HEK293 (cell line): Measurements from ENCODE around the gene KLC3.

Experiments used
- CTCF ChIA-PET: fragments of 350-600 bp; formaldehyde crosslinking; extraction: SDS; loops from one replicate; lab custom pipeline; 2021; ENCODE audit warnings: antibody characterized with exemption; lab: Yijun Ruan, JAX
- POLR2A ChIA-PET: fragments of 300-600 bp; formaldehyde crosslinking; extraction: SDS; loops from one replicate; lab custom pipeline; 2020; ENCODE audit warnings: antibody characterized with exemption, inconsistent platforms; lab: Yijun Ruan, JAX
- H3K27ac ChIP-seq: fragments of 200-500 bp; sonication (Bioruptor generic); 2 replicates; pipeline ENCODE4 v1.5.1; 2014; ENCODE audit warnings: low read depth, low read length, control low read depth, inconsistent platforms; ENCODE audit errors: extremely low read depth
- H3K36me3 ChIP-seq, 2 experiments: fragments of 200-500 bp in 1 of 2; sonication (Bioruptor generic) in 1 of 2; 1 replicate in 1 of 2; 2 replicates in 1 of 2; pipeline ENCODE4 v1.5.1; 2014 to 2017; ENCODE audit warnings: inconsistent platforms in 2 of 2, low read length in 2 of 2; ENCODE audit not compliant: control insufficient read depth in 2 of 2, insufficient read depth in 1 of 2
- H3K4me1 ChIP-seq: fragments of 200-500 bp; sonication (Bioruptor generic); 2 replicates; pipeline ENCODE4 v1.5.1; 2014; ENCODE audit warnings: mild to moderate bottlenecking, low read length, inconsistent platforms; ENCODE audit not compliant: control insufficient read depth, insufficient read depth
- H3K4me3 ChIP-seq: 2 replicates; pipeline ENCODE4 v1.5.1; 2011; ENCODE audit warnings: low read depth, mild to moderate bottlenecking, control low read depth, low read length, moderate library complexity
- H3K9me3 ChIP-seq: fragments of 200-500 bp; sonication (Bioruptor generic); 2 replicates; pipeline ENCODE4 v1.5.1; 2014; ENCODE audit warnings: low read depth, low read length, inconsistent platforms; ENCODE audit not compliant: control insufficient read depth, insufficient read depth
- BCL11B ChIP-seq: fragments of 450-650 bp; formaldehyde crosslinking; IDR thresholded peaks from 2 replicates; pipeline ENCODE4 v1.5.1; 2016; ENCODE audit warnings: low read depth, missing biosample characterization, missing genetic modification characterization
- SCRT1 ChIP-seq: fragments of 450-650 bp; formaldehyde crosslinking; IDR thresholded peaks from 2 replicates; pipeline ENCODE4 v1.5.1; 2016; ENCODE audit warnings: missing biosample characterization, missing genetic modification characterization, borderline replicate concordance
- SCRT2 ChIP-seq: fragments of 450-650 bp; formaldehyde crosslinking; IDR thresholded peaks from 2 replicates; pipeline ENCODE4 v1.5.1; 2016; ENCODE audit warnings: missing biosample characterization, missing genetic modification characterization
- SP2 ChIP-seq: fragments of 450-650 bp; formaldehyde crosslinking; IDR thresholded peaks from 2 replicates; pipeline ENCODE4 v1.5.1; 2016; ENCODE audit warnings: missing biosample characterization, missing genetic modification characterization
- ZBTB6 ChIP-seq: fragments of 450-650 bp; formaldehyde crosslinking; IDR thresholded peaks from 2 replicates; pipeline ENCODE4 v1.5.1; 2017; ENCODE audit warnings: missing biosample characterization, missing genetic modification characterization
- ZNF138 ChIP-seq: fragments of 450-650 bp; formaldehyde crosslinking; IDR thresholded peaks from 2 replicates; pipeline ENCODE4 v1.5.1; 2016; ENCODE audit warnings: missing biosample characterization, missing genetic modification characterization, borderline replicate concordance
- ZNF146 ChIP-seq: fragments of 450-650 bp; formaldehyde crosslinking; IDR thresholded peaks from 2 replicates; pipeline ENCODE4 v1.5.1; 2016; ENCODE audit warnings: missing biosample characterization, missing genetic modification characterization
- ZNF16 ChIP-seq: fragments of 450-650 bp; formaldehyde crosslinking; IDR thresholded peaks from 2 replicates; pipeline ENCODE4 v1.5.1; 2016; ENCODE audit warnings: low read depth, missing biosample characterization, missing genetic modification characterization
- ZNF169 ChIP-seq: fragments of 450-650 bp; formaldehyde crosslinking; IDR thresholded peaks from 2 replicates; pipeline ENCODE4 v1.5.1; 2016; ENCODE audit warnings: missing biosample characterization, missing genetic modification characterization
- ZNF18 ChIP-seq: fragments of 450-650 bp; formaldehyde crosslinking; IDR thresholded peaks from 2 replicates; pipeline ENCODE4 v1.5.1; 2016; ENCODE audit warnings: missing biosample characterization, missing genetic modification characterization
- ZNF2 ChIP-seq: fragments of 450-650 bp; formaldehyde crosslinking; IDR thresholded peaks from 2 replicates; pipeline ENCODE4 v1.5.1; 2016; ENCODE audit warnings: missing biosample characterization, missing genetic modification characterization
- ZNF214 ChIP-seq: fragments of 450-650 bp; formaldehyde crosslinking; IDR thresholded peaks from 2 replicates; pipeline ENCODE4 v1.5.1; 2017; ENCODE audit warnings: missing biosample characterization, mild to moderate bottlenecking, missing genetic modification characterization, borderline replicate concordance
- ZNF24 ChIP-seq: fragments of 450-650 bp; formaldehyde crosslinking; IDR thresholded peaks from 2 replicates; pipeline ENCODE4 v1.5.1; 2016; ENCODE audit warnings: missing biosample characterization, missing genetic modification characterization
- ZNF248 ChIP-seq: fragments of 450-650 bp; formaldehyde crosslinking; IDR thresholded peaks from 2 replicates; pipeline ENCODE4 v1.5.1; 2017; ENCODE audit warnings: missing biosample characterization, missing genetic modification characterization
- ZNF274 ChIP-seq, 2 experiments: fragments of 200-500 bp in 1 of 2; fragments of 450-650 bp in 1 of 2; sonication (Bioruptor generic) in 1 of 2; formaldehyde crosslinking in 1 of 2; IDR thresholded peaks; 2 replicates each; pipeline versions ENCODE4 v1.5.1 to v1.6.1; 2014 to 2016; ENCODE audit warnings: borderline replicate concordance in 1 of 2, inconsistent platforms in 1 of 2, low read length in 1 of 2, missing biosample characterization in 1 of 2, missing genetic modification characterization in 1 of 2
- ZNF473 ChIP-seq: fragments of 450-650 bp; formaldehyde crosslinking; IDR thresholded peaks from 2 replicates; pipeline ENCODE4 v1.5.1; 2017; ENCODE audit warnings: missing biosample characterization, missing genetic modification characterization
- ZNF518A ChIP-seq: fragments of 450-650 bp; formaldehyde crosslinking; conservative IDR thresholded peaks from 2 replicates; pipeline ENCODE4 v1.5.1; 2016; ENCODE audit warnings: low read depth, missing biosample characterization, missing genetic modification characterization
- ZNF585B ChIP-seq: fragments of 450-650 bp; formaldehyde crosslinking; IDR thresholded peaks from 2 replicates; pipeline ENCODE4 v1.5.1; 2016; ENCODE audit warnings: missing biosample characterization, missing genetic modification characterization
- ZNF610 ChIP-seq: fragments of 450-650 bp; formaldehyde crosslinking; IDR thresholded peaks from 2 replicates; pipeline ENCODE4 v1.5.1; 2016; ENCODE audit warnings: missing biosample characterization, missing genetic modification characterization, borderline replicate concordance
- ZNF624 ChIP-seq: fragments of 450-650 bp; formaldehyde crosslinking; IDR thresholded peaks from 2 replicates; pipeline ENCODE4 v1.5.1; 2017; ENCODE audit warnings: missing biosample characterization, missing genetic modification characterization
- ZNF707 ChIP-seq: fragments of 450-650 bp; formaldehyde crosslinking; IDR thresholded peaks from 2 replicates; pipeline ENCODE4 v1.5.1; 2016; ENCODE audit warnings: missing biosample characterization, missing genetic modification characterization
- ZNF791 ChIP-seq: fragments of 450-650 bp; formaldehyde crosslinking; IDR thresholded peaks from 2 replicates; pipeline ENCODE4 v1.5.1; 2016; ENCODE audit warnings: missing biosample characterization, missing genetic modification characterization

The KLC3 gene

GRCh38 chr19:45352471-45352870, 11.9 kb downstream of the KLC3 start:
- no peak for TF ChIP-seq ZNF585B (tag by site-specific recombination)
- TF ChIP-seq ZNF274 (IDR thresholded peaks at IDR 0.05; ENCODE audit: low read length): no peak
- no peak for TF ChIP-seq ZNF274 (tag by site-specific recombination; IDR thresholded peaks at IDR 0.05; ENCODE audit: borderline replicate concordance)
- TF ChIP-seq ZNF16 (tag by site-specific recombination): no peak
- TF ChIP-seq SCRT2: no peak
- no peak for TF ChIP-seq SP2 (tag by site-specific recombination)
- TF ChIP-seq ZNF138 (tag by site-specific recombination): no peak
- TF ChIP-seq BCL11B: no peak
- no peak for TF ChIP-seq ZNF146 (tag by site-specific recombination)
- no peak for TF ChIP-seq SCRT1 (tag by site-specific recombination)
- TF ChIP-seq ZNF473 (tag by site-specific recombination): no peak
- no peak for TF ChIP-seq ZNF2 (tag by site-specific recombination)
- no peak for TF ChIP-seq ZNF18 (tag by site-specific recombination)
- TF ChIP-seq ZNF214 (tag by site-specific recombination): no peak
- no peak for TF ChIP-seq ZNF624 (tag by site-specific recombination)
- no peak for TF ChIP-seq ZNF248 (tag by site-specific recombination)
- TF ChIP-seq ZBTB6 (tag by site-specific recombination): no peak
- TF ChIP-seq ZNF791 (tag by site-specific recombination): no peak
- TF ChIP-seq ZNF24: no peak
- TF ChIP-seq ZNF610 (tag by site-specific recombination): no peak
- CTCF ChIA-PET: interaction anchor here (0.9 to 1.6 kb wide), 3 partner anchors 11 to 50 kb away, joined by 3 to 9 read pairs (median 5); no protein-coding TSS in a partner anchor
- Histone ChIP-seq H3K27ac (no peak overlapping the region), H3K4me1 (no peaks in the 10 kb centered on the region), H3K36me3 (peaks cover 19 to 96% of the 10 kb centered on the region in 2 experiments), H3K4me3 (no peak overlapping the region), H3K9me3 (no peaks in the 10 kb centered on the region)
- POLR2A ChIA-PET: interaction anchor here (0.5 kb wide), 1 partner anchor 9 kb away, joined by 3 read pairs; no protein-coding TSS in a partner anchor

- no peak overlapping the region; the same call in 1 of the 2 replicates for H3K27ac ChIP-seq
- H3K36me3 ChIP-seq: peaks cover 24 to 92% of the 10 kb centered on the region in 2 experiments
- H3K9me3 ChIP-seq: no peaks in the 10 kb centered on the region
- no peak overlapping the region for H3K4me3 ChIP-seq
- ChIA-PET POLR2A (interaction anchor here (0.5 to 0.6 kb wide), 2 partner anchors 8 to 104 kb away, joined by 3 read pairs; no protein-coding TSS in a partner anchor), CTCF (interaction anchor here (1.6 kb wide), 1 partner anchor 15 kb away, joined by 9 read pairs; no protein-coding TSS in a partner anchor)
- TF ChIP-seq ZNF707 (tag by site-specific recombination): peak; percentile 54; the same call in 1 of the 2 replicates
- TF ChIP-seq ZNF518A (tag by site-specific recombination): no peak
- TF ChIP-seq ZNF169: no peak
- TF ChIP-seq SP2 (tag by site-specific recombination): peak; percentile 60
- H3K4me1 ChIP-seq: no peaks in the 10 kb centered on the region
These were observed 12.6 kb downstream of the KLC3 start for GRCh38 chr19:45352914-45353796.
